Suppressor macrophage (primary cell): Measurements from ENCODE around the gene PLEKHG3.
"Not testable (repeated sequence)": the region's sequence is repeated elsewhere in the genome, so short reads cannot be mapped to it uniquely, and the experiment has no call there.

Experiments
- DNase-seq, 4 experiments: peaks; one replicate each; pipeline ENCODE4 v3.0.0-alpha.2; 2020 to 2022

The PLEKHG3 gene

GRCh38 chr14:64688031-64688430 lies 16.2 kb upstream of the PLEKHG3 start:
- peak; percentile 46 to 70 (median 58) for DNase-seq

GRCh38 chr14:64688811-64689281 lies 15.4 kb upstream of the PLEKHG3 start:
- no peak for DNase-seq

GRCh38 chr14:64689289-64689688 lies 14.9 kb upstream of the PLEKHG3 start:
- no peak for DNase-seq

- DNase-seq, result not testable (repeated sequence)
Observed at GRCh38 chr14:64690607-64691006, 13.6 kb upstream of the PLEKHG3 start.

DNA sequence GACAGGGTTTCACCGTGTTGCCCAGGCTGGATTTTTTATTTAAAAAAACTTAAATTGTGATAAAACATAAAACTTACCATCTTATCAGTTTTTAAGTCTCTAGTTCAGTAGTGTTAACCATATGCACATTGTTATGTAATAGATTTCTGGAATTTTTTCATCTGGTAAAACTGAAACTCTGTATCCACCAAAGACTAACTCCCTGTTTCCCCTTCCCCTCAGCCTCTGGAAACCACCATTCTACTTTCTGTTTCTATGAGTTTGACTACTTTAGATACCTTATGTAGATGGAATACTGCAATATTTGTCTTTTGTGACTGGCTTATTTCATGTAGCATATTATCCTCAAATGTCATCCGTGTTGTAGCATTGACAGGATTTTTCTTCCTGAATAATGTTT lies 12.8 kb upstream of the PLEKHG3 start:
- DNase-seq, result peak in 3 of 4 experiments; percentile 19 to 51 (median 34)

DNA sequence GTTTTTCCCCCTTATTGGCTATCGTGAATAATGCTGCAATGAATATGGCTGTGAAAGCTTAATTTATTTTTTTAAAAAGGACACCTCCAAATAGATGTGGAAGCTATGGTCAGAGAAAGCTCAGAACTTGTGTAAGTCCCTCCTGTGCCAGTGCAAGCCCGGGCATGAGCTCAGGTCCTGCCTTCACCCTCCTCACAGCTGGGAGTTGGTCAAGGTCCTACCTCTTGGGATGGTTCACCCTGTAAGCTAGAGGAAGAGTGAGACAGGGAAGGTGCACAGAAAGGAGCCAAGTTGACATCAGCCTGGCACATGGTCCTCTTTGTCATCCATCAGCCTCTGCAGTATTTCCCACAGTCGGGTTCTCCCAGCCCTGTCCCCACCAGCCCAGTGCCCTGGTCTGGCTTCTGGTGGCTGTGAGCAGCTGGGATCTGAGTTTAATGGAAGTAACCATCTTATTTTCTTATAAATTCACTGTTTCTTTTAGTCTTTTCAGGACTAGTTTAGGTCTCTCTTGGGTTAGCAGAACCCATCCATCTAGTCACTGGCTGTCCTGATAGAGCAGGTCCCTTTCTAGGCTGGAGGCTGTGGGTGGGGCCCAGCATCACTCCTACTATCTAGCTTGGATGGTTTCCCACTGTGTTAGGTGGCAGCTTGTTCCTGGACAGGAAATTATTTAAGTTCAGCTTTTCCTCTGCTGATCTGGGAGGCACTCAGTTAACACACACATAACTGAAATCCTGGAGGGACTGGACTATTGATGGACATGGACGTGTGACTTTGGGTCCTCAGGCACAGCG lies 11.8 kb upstream of the PLEKHG3 start:
- DNase-seq, result no peak

DNA sequence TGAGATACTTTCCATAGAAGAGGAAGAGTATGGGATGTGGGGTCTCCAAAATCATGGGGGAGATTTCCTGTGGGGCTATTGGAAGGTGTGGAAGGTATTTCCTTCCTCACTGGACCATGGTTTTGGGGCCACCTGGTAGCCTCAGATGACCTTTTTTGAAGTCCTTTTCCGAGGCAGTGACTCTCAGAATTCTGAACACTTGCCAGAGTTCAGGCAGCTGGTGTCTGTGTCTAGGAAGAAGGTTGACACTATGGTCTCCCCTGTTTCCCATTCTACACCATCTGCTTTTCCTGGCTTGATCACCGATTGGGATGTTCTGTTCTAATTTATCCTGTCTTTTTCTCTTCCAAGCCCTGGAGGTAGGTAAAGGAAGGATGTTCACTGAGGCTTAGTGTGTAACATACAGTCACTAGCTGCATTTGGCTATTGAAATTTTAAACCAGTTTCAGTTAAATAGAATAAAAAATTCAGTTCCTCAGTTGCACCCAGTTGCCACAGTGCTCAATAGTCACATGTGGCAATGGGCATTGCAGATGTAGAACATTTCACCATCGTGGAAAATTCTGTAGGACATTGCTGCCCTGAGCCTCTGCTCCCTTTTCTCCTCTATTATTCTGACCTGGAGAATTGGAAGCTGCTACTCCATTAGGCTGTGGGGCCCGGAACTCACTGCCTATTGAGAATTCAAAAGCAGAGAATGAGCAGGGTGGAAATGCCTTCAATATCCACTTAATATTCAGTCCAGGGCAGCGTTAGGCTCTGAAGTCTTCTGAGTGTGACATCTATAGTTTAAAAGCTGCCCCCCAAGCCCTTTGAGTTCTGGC lies 11.0 kb upstream of the PLEKHG3 start:
- DNase-seq, result peak in 3 of 4 experiments; percentile 31 to 47 (median 46)

GRCh38 chr14:64693810-64694165 lies 10.4 kb upstream of the PLEKHG3 start:
- DNase-seq, result no peak

- no peak for DNase-seq
Observed at GRCh38 chr14:64695071-64695470, 9.2 kb upstream of the PLEKHG3 start.

GRCh38 chr14:64696355-64696857 lies 7.8 kb upstream of the PLEKHG3 start:
- no peak for DNase-seq

GRCh38 chr14:64698903-64699302 lies 5.3 kb upstream of the PLEKHG3 start:
- peak; percentile 76 to 92 (median 88) for DNase-seq

DNA sequence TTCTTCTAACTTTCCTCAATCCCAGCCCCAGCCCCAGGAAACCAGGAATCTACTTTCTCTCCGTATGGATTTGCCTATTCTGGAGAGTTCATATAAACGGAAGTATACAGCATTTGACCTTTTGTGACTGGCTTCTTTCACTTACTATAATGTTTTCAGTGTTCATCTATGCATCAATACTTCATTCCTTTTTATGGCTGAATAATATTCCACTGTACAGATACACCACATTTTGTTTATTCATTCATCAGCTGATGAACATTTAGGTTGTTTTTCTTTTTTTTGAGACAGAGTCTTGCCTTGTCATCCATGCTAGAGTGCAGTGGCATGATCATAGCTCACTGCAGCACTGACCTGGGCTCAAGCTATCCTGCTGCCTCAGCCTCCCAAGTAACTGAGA lies 3.9 kb upstream of the PLEKHG3 start:
- no peak for DNase-seq

DNA sequence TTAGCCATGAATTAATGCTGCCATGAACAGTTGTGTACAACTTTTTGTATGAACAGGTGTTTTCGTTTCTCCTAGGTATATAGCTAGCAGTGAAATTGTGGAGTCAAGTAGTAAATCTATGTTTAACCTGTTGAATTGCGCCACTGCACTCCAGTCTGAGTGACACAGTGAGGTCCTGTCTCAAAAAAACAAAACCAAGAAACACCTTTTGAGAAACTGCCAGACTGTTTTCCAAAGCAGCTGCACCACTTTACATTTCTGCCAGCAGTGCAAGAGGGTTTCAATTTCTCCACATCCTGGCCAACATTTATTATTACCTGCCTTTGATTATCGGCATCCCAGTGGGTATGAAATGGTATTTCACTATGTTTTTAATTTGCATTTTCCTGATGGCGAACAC lies 3.3 kb upstream of the PLEKHG3 start:
- no peak for DNase-seq

DNA sequence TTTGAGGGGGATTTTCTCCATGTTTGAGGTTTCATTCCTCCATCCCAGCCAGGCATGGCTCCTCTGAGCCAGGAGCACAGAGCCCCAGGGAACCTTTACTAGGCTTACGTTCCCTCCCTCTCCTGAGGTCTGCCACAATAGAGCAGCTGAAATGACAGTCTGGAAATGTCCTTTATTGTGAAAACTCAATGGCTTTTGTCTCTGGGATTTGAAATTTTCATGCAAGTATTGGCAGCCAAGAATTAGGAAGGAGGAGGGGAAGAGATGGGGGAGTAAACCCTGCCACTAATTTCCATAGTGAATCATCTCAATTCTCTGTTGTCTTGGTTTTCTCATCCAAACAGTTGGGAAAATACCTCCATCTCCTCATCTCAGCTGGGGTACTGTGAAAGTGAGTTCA lies 2.6 kb upstream of the PLEKHG3 start:
- no peak for DNase-seq

- no peak for DNase-seq
Observed at GRCh38 chr14:64702493-64703394, 1.5 kb upstream of the PLEKHG3 start.

DNA sequence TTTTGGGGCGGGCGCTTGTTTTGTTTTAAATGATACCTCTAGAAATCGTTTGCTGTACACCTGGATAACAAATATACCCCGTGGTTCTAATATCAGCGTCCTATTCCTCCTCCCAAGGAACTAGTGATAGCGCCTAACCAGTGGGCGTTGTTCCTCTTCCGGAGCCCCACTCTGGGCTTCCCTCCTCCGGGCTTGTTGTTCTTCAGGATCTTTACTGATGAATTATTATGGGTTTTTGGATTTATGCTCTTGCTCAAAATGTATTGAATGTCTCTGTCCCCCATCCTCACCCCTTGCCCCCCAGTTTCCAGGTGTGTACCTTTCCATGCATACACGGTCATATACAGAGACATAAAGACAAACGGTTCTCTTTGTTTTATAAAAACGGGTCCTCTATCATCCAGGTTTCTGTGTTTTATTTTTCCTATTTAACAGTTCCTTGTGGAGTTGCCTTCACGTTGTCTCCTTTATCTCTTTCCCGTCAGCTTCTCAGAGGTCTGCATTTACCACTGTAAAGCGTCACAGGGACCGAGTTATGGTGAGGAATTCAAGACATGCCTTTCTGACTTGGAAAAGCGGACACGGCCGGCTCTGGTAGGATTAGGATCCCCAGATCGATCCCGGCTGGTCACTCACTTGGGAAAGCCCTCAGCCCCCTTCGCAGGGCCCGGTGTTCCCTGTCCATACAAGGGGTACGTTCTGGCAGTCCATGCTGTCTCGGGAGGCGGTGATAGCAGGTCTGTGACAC lies 655 bp upstream of the PLEKHG3 start:
- peak; percentile 51 to 76 (median 70) for DNase-seq

GRCh38 chr14:64704743-64705380 lies 638 bp downstream of the PLEKHG3 start:
- DNase-seq, result peak in 3 of 4 experiments; percentile 26 to 57 (median 39)

DNA sequence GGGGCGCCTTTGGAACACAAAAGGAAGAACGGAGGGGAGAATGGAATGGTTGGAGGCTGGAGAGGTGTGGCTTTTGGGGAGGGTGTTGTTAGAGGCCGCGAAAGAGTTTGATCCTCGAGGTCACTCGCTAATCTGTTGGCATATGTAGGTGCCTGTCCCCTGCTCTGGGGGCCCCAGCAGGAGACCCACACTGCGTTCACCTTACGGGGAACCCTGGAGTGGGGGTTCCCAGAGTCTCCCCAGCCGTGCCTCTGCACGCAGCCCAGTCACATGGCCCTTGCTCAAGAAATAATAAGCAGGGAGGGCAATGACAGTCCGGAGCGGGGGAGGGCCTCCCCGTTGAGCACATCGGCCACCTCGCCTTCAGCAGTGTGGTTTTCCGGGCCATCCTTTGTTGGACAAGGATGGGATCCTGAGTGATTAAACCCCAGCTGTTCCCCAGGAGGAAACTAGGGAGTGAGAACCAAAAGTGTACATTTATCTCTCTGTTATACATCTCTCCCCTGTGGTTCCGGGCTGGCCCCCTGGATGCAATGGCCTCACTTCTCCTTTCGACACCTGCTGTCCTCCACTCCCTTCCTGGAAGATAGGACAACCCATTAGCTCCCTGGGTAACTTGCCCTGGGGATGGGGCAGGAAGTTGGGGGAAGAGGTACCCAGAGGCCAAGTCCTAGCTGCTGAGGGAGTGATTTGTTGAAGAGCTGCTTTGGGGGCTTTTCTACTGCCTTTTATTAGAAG lies 1.3 kb downstream of the PLEKHG3 start:
- peak in 3 of 4 experiments; percentile 21 to 39 (median 39) for DNase-seq

DNA sequence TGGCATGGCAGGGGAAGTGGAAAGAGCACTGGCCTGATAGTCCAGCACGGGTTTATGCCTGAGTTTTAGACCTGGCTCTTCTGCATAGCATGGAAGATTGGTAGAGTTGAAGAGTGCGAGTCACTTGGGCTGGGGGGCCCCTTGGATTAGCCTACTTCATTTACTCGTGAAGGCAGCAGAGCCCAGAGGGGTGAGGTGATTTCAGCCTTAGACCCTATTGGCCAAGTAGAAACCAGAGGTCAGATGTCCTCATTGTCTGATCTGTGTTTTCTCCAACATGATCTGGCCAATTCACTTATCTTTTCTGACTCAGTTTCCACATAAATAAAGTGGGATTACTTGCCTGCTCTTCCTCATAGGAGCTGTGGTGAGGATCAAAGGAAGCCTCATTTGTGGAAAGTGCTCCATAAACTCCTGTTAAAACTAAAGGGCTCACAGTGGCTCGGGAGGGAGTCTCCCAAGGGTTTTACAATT lies 1.9 kb downstream of the PLEKHG3 start:
- DNase-seq, result no peak

- DNase-seq, result no peak
Observed at GRCh38 chr14:64706593-64707193, 2.5 kb downstream of the PLEKHG3 start.
